HepG2 (cell line): ENCODE data around the gene ZBTB37.

ENCODE experiments used
- AKNA ChIP-seq: sonication (generic); formaldehyde crosslinking; IDR thresholded peaks from 2 replicates; pipeline ENCODE4 v1.4.0; 2020; ENCODE audit warnings: missing genetic modification reagents, borderline replicate concordance
- ELK4 ChIP-seq: sonication (generic); formaldehyde crosslinking; IDR thresholded peaks from 2 replicates; pipeline ENCODE4 v1.9.0; 2021; ENCODE audit warnings: missing genetic modification reagents, borderline replicate concordance
- HNRNPK ChIP-seq: fragments of 200-400 bp; formaldehyde crosslinking; IDR thresholded peaks from 2 replicates; pipeline ENCODE4 v1.6.1; 2018; ENCODE audit warnings: low read length, low read depth, moderate library complexity, mild to moderate bottlenecking; ENCODE audit not compliant: poor library complexity, severe bottlenecking
- HNRNPL ChIP-seq: fragments of 200-400 bp; formaldehyde crosslinking; IDR thresholded peaks from 2 replicates; pipeline ENCODE4 v1.6.1; 2017; ENCODE audit warnings: mild to moderate bottlenecking, low read depth, low read length
- POLR2A ChIP-seq, 2 experiments: IDR thresholded peaks; 2 replicates each; pipeline ENCODE4 v1.6.1; 2011; ENCODE audit warnings: low read depth in 2 of 2, low read length in 2 of 2, mild to moderate bottlenecking in 1 of 2, moderate library complexity in 1 of 2; ENCODE audit not compliant: insufficient read depth in 1 of 2
- ZBTB49 ChIP-seq: sonication (generic); formaldehyde crosslinking; IDR thresholded peaks from 2 replicates; pipeline ENCODE4 v1.4.0; 2020; ENCODE audit warnings: missing genetic modification reagents, borderline replicate concordance
- TF ChIP-seq, protein P1 (sequence below): sonication (generic); formaldehyde crosslinking; IDR thresholded peaks from 2 replicates; pipeline ENCODE4 v1.5.0; 2020; ENCODE audit warnings: mild to moderate bottlenecking, missing genetic modification reagents, borderline replicate concordance

GRCh38 chr1:173861731-173862145, 6.4 kb upstream of the ZBTB37 start:
- no peak for TF ChIP-seq ZBTB49 (CRISPR knock-in tag)
- no peak for TF ChIP-seq HNRNPK
- TF ChIP-seq POLR2A (IDR thresholded peaks at IDR 0.05; ENCODE audit: insufficient read depth in 1 of 2, low read depth in 2 of 2, low read length in 2 of 2) = no peak; a peak in 1 of 4 replicates
- TF ChIP-seq AKNA (CRISPR knock-in tag) = no peak
- TF ChIP-seq ELK4 (CRISPR knock-in tag) = no peak
- TF ChIP-seq HNRNPL = no peak
- TF ChIP-seq, protein P1, sequence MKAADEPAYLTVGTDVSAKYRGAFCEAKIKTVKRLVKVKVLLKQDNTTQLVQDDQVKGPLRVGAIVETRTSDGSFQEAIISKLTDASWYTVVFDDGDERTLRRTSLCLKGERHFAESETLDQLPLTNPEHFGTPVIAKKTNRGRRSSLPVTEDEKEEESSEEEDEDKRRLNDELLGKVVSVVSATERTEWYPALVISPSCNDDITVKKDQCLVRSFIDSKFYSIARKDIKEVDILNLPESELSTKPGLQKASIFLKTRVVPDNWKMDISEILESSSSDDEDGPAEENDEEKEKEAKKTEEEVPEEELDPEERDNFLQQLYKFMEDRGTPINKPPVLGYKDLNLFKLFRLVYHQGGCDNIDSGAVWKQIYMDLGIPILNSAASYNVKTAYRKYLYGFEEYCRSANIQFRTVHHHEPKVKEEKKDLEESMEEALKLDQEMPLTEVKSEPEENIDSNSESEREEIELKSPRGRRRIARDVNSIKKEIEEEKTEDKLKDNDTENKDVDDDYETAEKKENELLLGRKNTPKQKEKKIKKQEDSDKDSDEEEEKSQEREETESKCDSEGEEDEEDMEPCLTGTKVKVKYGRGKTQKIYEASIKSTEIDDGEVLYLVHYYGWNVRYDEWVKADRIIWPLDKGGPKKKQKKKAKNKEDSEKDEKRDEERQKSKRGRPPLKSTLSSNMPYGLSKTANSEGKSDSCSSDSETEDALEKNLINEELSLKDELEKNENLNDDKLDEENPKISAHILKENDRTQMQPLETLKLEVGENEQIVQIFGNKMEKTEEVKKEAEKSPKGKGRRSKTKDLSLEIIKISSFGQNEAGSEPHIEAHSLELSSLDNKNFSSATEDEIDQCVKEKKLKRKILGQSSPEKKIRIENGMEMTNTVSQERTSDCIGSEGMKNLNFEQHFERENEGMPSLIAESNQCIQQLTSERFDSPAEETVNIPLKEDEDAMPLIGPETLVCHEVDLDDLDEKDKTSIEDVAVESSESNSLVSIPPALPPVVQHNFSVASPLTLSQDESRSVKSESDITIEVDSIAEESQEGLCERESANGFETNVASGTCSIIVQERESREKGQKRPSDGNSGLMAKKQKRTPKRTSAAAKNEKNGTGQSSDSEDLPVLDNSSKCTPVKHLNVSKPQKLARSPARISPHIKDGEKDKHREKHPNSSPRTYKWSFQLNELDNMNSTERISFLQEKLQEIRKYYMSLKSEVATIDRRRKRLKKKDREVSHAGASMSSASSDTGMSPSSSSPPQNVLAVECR (CRISPR knock-in tag) = no peak
